HG03439 (cell line): ENCODE measurements around the gene ZCWPW1.
A peak's percentile ranks its signal among the peaks of the same experiment; 100 is the strongest.
"Not testable (repeated sequence)": the region's sequence is repeated elsewhere in the genome, so short reads cannot be mapped to it uniquely, and the experiment has no call there.

Experiments used
- ATAC-seq: cut with Tn5 transposase; IDR thresholded peaks from one replicate; pipeline ENCODE4 v1.9.1; 2021; ENCODE audit warnings: mild to moderate bottlenecking, moderate library complexity; ENCODE audit not compliant: unreplicated experiment

The ZCWPW1 gene

GRCh38 chr7:100457033-100457432 is 28.5 kb upstream of the ZCWPW1 start:
- ATAC-seq: no peak

- ATAC-seq: no peak
Observed at GRCh38 chr7:100456562-100456961, 28.1 kb upstream of the ZCWPW1 start.

GRCh38 chr7:100455206-100455605 is 26.7 kb upstream of the ZCWPW1 start:
- no peak for ATAC-seq

- not testable (repeated sequence) for ATAC-seq
Observed at GRCh38 chr7:100453854-100454253, 25.4 kb upstream of the ZCWPW1 start.

- no peak for ATAC-seq
Observed at GRCh38 chr7:100452513-100452912, 24.0 kb upstream of the ZCWPW1 start.

GRCh38 chr7:100449190-100449795 is 20.8 kb upstream of the ZCWPW1 start:
- no peak for ATAC-seq

DNA sequence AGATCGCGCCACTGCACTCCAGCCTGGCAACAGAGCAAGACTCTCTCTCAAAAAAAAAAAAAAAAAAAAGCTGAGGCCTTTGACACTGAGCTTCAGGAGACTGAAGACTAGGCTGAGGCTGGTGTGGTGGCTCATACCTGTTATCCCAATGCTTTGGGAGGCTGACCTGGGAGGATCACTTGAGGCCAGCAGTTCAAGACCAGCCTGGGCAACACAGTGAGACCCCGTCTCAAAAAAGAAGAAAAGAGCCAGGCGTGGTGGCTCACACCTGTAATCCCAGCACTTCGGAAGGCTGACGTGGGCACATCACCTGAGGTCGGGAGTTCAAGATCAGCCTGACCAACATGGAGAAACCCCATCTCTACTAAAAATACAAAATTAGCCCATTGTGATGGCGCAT is 18.9 kb upstream of the ZCWPW1 start:
- ATAC-seq: not testable (repeated sequence)

DNA sequence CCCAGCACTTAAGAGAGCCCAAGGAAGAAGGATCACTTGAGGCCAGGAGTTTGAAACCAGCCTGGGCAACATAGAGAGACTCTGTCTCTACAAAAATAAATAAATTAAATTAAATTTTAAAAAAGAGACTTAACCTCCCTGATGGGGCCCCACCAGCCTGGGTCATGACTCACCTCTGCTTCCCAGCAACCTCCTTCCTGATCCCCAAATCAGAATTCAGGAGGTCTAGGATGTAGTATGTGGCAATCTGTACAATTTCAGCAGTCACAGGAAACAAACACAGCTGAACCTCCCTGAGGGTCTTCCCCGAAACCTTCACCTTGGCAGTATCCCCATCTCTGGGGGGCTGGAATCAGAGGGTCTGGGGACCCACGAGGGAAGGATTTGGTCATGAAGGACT is 17.5 kb upstream of the ZCWPW1 start:
- ATAC-seq: no peak

DNA sequence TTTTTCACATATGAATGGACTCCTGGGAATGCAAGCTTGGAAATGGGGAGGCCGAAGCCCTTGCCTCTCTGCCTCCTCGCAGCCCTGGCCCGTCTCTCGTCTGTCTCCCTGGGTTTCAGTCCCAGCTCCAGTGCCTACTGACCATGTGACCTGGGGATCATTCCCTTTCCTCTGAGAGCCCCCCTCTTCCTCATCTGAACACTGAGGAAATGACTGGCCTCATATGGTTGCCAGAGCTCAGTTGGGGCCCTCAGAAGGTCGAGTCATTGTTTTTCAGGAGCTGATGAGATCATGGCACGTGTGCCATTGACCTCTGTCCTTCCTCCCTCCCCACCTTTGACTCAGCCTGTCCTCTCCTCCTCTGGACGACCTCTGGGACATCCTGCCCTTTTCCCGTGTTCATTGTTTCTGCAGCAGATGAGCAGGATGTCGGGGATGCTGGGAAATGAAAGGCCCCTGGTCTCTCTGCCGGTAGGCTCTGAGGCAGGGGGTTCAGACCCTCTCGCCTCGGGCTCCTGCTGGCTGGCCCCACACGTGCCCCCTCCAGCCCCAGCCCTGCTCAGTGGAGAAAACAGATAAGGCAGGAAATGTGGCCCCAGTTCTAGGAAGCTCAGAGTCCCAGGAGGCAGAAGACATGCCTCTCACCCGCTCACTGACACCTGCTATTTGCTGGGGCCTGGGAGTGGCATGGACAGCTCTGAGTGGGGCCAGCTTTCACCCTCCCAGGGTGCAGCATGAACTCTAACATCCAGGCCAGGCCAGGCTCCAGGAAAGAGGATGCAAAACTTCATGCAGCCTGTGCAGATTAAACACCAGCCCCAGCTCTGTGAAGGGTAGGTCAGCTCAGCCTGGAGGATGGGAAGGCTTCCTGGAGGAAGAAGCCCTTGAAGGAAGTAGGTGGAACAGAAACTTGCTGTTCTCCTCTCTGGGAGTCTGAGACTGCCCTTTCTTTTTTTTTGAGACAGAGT is 16.1 kb upstream of the ZCWPW1 start:
- ATAC-seq: no peak

GRCh38 chr7:100443096-100443840 is 14.8 kb upstream of the ZCWPW1 start:
- ATAC-seq: no peak

DNA sequence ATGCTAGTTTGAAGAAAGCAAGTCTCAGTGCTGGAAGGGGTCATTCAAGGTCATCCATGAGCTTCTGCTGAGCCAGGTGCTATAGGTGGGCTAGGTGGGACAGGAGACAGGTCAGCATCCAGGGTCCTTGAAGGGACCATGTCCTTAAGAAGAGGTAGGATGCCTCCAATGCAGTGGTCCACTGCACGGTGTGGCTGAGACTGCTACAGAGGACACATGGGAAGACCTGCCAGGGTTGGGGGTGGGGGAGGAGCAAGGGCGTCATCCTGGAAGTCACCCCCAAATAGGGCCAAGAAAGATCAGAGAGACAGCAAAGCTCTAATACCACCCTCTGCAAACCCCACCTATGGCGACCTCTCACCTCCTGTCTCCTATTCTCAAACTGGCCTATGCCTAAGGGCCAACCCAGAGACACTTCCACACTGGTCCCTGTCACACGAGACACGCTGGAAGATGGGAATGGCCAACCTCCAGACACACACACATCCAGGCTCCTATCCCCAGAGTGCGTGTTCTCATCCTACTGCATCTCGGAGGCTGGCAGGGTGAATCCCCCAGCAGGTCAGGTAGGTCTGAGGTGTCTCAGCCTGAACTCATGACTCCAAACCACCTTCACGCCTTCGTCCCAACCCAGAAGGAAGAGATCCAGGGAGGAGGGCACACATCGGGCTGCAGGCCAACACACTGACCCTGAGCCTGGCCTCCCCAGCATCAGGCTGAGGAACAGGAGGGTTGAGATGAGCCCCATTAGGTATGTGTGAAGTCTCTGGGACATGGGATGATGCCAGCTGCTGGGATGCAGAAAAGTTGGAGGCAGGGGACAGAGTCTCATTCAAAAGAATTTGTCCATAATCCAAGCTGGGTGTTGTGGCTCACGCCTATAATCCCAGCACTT is 13.4 kb upstream of the ZCWPW1 start:
- ATAC-seq: no peak

DNA sequence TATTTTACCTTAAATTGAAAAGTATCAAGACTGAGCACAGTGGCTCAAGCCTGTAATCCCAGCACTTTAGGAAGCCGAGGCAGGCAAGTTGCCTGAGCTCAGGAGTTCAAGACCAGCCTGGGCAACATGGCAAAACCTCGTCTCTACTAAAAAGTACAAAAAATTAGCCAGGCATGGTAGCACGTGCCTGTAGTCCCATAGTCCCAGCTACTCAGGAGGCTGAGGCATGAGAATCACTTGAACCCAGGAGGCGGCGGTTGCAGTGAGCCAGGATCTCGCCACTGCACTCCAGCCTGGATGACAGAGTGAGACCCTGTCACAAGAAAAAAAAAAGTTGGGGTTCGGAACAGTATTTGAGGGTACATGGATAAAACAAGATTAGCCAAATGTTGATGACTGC is 10.7 kb upstream of the ZCWPW1 start:
- not testable (repeated sequence) for ATAC-seq

DNA sequence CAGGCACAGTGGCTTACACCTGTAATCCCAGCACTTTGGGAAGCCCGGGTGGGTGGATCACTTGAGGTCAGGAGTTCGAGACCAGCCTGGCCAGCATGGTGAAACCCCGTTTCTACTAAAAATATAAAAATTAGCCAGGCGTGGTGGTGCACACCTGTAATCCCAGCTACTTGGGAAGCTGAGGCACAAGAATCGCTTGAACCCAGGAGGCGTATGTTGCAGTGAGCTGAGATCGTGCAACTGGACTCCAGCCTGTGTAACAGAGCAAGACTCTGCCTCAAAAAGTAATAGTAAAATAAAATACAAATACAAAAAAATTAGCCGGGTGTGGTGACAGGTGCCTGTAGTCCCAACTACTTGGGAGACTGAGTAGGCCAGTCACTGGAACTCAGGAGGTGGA is 10.2 kb upstream of the ZCWPW1 start:
- ATAC-seq: not testable (repeated sequence)

- no peak for ATAC-seq
Observed at GRCh38 chr7:100438172-100438571, 9.7 kb upstream of the ZCWPW1 start.

- no peak for ATAC-seq
Observed at GRCh38 chr7:100437150-100438100, 8.9 kb upstream of the ZCWPW1 start.

DNA sequence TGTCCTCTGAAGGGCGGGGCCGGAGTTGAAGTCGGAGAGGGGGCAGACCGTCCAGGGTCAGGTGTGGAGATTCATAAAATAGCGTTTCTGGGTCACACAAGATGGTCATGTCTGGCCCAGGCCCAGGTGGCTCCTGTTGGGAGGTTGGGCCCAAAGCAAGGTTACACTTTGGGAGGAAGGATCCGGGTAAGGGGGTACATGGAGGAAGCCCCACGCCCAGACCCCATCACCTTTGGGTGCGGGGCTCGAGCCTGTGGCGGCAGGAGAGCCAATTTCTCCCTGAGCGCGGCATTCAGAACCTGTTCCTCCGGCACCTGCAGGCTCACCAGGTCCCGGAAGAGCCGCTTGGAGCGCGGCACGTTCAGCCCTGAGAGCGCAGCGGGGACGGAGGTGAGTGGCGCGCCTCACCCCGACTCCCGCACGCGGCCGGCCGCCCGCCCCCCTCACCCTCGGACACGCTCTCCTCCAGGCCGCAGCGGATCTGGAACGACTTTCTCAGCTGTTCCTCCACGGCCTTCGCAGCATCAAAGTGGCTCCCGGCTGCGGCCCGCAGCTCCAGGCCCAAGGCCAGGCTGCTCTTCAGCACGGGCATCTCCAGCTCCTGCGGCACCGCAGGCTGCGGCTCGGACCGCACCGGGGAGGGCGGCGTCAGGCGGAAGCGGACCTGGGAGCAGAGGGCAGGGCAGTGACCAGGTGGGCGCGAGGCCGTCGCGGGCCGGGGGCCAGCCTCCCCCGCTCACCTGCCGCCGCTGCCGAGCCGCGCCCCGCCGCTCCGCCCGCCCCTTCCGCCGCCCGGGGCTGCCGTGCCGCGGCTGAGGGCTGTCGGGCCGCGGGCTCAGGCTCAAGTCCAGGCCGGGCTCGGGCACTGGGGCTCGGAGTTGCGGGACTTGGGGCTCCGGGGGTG is 7.2 kb upstream of the ZCWPW1 start:
- ATAC-seq: peak; percentile 33

DNA sequence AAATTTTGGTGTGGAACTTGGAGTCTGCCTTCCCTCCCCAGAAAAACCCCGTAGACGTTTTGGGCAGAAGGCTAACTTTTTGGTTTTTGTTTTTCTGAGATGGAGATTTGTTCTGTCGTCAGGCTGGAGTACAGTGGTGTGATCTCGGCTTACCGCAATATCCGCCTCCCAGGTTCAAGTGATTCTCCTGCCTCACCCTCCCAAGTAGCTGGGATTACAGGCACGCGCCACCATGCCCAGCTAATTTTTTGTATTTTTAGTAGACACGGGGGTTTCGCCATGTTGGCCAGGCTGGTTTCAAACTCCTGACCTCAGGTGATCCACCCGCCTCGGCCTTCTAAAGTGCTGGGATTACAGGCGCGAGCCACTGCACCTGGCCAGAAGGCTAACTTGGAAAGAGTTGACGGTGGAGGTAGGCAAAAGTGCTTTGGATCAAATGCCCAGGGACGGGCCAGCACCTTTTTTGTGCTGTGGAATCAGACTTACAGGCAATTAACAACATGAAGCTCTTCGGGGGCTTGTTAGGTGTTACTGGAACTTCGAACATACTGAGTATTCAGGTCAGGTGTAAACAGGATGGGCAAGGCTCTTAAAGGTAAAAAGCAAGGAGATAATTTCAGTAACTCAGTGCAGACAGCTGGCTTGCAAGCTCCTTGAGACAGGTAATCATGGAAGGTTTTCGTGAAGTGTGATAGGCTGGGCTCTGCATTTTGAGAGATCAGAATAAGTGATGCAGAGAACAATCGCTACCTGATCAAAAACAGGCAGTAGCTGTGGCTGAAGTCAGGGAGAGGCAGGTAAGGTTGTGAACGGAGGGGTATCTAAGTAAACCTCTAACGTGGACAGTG is 6.0 kb upstream of the ZCWPW1 start:
- no peak for ATAC-seq
